ENCODE data around the gene EGFL8. TPM values are rescaled to one million over a fixed set of nuclear protein-coding genes. Genes with fewer than 3 reads are reported as not detected.

Gene EGFL8
- total and polyA plus RNA-seq, 9 of the 15 experiments (the other 6 are each of a cell fraction or from before 2014, with no cell fraction given) = 2.2 to 47.4 (median 14.2) TPM

DNA sequence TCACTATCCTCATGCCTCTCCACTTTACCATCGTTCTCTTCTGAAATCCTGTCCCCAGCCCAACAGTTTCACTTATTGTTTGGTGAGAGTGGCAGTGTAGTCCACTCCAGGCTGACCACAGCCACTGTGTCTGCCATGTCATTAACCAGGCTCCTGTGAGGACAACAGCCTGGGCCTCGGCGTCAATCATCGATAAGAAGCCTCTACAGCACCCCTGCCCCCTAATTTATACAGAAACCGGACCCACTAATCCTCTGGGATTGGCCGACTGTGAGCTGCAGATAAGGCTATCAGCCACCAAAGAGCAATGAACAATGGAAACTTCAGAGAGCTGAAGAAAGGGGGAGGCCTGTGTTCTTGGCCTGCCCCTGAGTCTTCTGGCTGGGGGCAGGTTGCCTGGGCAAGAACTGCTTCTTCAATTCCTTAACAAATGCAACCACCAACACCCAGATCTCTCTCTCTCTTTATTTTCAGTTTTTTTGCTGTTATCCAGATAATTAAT is 3.4 kb downstream of the EGFL8 start (continued):
- TF ChIP-seq, protein P1, sequence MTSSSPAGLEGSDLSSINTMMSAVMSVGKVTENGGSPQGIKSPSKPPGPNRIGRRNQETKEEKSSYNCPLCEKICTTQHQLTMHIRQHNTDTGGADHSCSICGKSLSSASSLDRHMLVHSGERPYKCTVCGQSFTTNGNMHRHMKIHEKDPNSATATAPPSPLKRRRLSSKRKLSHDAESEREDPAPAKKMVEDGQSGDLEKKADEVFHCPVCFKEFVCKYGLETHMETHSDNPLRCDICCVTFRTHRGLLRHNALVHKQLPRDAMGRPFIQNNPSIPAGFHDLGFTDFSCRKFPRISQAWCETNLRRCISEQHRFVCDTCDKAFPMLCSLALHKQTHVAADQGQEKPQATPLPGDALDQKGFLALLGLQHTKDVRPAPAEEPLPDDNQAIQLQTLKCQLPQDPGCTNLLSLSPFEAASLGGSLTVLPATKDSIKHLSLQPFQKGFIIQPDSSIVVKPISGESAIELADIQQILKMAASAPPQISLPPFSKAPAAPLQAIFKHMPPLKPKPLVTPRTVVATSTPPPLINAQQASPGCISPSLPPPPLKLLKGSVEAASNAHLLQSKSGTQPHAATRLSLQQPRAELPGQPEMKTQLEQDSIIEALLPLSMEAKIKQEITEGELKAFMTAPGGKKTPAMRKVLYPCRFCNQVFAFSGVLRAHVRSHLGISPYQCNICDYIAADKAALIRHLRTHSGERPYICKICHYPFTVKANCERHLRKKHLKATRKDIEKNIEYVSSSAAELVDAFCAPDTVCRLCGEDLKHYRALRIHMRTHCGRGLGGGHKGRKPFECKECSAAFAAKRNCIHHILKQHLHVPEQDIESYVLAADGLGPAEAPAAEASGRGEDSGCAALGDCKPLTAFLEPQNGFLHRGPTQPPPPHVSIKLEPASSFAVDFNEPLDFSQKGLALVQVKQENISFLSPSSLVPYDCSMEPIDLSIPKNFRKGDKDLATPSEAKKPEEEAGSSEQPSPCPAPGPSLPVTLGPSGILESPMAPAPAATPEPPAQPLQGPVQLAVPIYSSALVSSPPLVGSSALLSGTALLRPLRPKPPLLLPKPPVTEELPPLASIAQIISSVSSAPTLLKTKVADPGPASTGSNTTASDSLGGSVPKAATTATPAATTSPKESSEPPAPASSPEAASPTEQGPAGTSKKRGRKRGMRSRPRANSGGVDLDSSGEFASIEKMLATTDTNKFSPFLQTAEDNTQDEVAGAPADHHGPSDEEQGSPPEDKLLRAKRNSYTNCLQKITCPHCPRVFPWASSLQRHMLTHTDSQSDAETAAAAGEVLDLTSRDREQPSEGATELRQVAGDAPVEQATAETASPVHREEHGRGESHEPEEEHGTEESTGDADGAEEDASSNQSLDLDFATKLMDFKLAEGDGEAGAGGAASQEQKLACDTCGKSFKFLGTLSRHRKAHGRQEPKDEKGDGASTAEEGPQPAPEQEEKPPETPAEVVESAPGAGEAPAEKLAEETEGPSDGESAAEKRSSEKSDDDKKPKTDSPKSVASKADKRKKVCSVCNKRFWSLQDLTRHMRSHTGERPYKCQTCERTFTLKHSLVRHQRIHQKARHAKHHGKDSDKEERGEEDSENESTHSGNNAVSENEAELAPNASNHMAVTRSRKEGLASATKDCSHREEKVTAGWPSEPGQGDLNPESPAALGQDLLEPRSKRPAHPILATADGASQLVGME (CRISPR knock-in tag; IDR thresholded peaks at IDR 0.05) = no peak
- TF ChIP-seq STAT5B (CRISPR knock-in tag; IDR thresholded peaks at IDR 0.05) (no peak), SETDB1 (IDR thresholded peaks at IDR 0.05; ENCODE audit: low read length) (no peak), HMG20B (CRISPR knock-in tag; IDR thresholded peaks at IDR 0.05) (no peak), FUS (optimal IDR thresholded peaks at IDR 0.05; ENCODE audit: low read depth, low read length) (no peak), ZFX (CRISPR knock-in tag; IDR thresholded peaks at IDR 0.05) (peak; percentile 76), SNIP1 (IDR thresholded peaks at IDR 0.05; ENCODE audit: low read depth) (no peak), BHLHE40 (IDR thresholded peaks at IDR 0.05; ENCODE audit: low read length) (peak; percentile 61), HNRNPUL1 (IDR thresholded peaks at IDR 0.05; ENCODE audit: low read length) (no peak), NBN (IDR thresholded peaks at IDR 0.05; ENCODE audit: low read depth) (peak; percentile 93; the same call in 1 of the 2 replicates), CC2D1A (IDR thresholded peaks at IDR 0.05) (peak; percentile 92; the same call in 1 of the 2 replicates), NR2C2 (CRISPR knock-in tag; IDR thresholded peaks at IDR 0.05) (no peak), NR2C2 (tag; IDR thresholded peaks at IDR 0.05) (no peak), SP2 (IDR thresholded peaks at IDR 0.05; ENCODE audit: extremely low read depth, low read depth, low read length, poor library complexity, severe bottlenecking) (no peak), SMAD1 (IDR thresholded peaks at IDR 0.05; ENCODE audit: low read depth, low read length, partially characterized antibody) (peak; percentile 81), NUFIP1 (IDR thresholded peaks at IDR 0.05; ENCODE audit: partially characterized antibody) (no peak), PCBP1 (IDR thresholded peaks at IDR 0.05; ENCODE audit: low read depth, low read length, poor library complexity, severe bottlenecking) (no peak), FOXK2 (conservative IDR thresholded peaks at IDR 0.05 in 1 of 2, IDR thresholded peaks at IDR 0.05 in 1 of 2; ENCODE audit: low read depth in 2 of 2) (peak; percentile 82 to 91; a peak in 3 of 4 replicates), TEAD4 (IDR thresholded peaks at IDR 0.05; ENCODE audit: low read length) (peak; percentile 93), TEAD4 (CRISPR knock-in tag; IDR thresholded peaks at IDR 0.05; ENCODE audit: borderline replicate concordance) (no peak), PTTG1 (tag; IDR thresholded peaks at IDR 0.05; ENCODE audit: low read depth) (peak; percentile 51; the same call in 1 of the 2 replicates), ZNF143 (CRISPR knock-in tag; IDR thresholded peaks at IDR 0.05) (no peak)
- TF ChIP-seq, protein P2, sequence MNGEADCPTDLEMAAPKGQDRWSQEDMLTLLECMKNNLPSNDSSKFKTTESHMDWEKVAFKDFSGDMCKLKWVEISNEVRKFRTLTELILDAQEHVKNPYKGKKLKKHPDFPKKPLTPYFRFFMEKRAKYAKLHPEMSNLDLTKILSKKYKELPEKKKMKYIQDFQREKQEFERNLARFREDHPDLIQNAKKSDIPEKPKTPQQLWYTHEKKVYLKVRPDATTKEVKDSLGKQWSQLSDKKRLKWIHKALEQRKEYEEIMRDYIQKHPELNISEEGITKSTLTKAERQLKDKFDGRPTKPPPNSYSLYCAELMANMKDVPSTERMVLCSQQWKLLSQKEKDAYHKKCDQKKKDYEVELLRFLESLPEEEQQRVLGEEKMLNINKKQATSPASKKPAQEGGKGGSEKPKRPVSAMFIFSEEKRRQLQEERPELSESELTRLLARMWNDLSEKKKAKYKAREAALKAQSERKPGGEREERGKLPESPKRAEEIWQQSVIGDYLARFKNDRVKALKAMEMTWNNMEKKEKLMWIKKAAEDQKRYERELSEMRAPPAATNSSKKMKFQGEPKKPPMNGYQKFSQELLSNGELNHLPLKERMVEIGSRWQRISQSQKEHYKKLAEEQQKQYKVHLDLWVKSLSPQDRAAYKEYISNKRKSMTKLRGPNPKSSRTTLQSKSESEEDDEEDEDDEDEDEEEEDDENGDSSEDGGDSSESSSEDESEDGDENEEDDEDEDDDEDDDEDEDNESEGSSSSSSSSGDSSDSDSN (IDR thresholded peaks at IDR 0.05; ENCODE audit: borderline replicate concordance in 1 of 2, low read depth in 2 of 2, low read length in 2 of 2) = peak in 1 of 2 experiments; percentile 83; a peak in 1 of 4 replicates

Data from K562 (cell line).